Stimulated activated CD4-positive, alpha-beta T cell treated with anti-CD3 and anti-CD28 coated beads, Interleukin-12 subunit alpha, Interleukin-12 subunit beta, amount 100 ng/mL, for 48 hours (primary cell): Measurements from ENCODE around the gene STT3B.
A peak's percentile ranks its signal among the peaks of the same experiment; 100 is the strongest.

Source experiments
- DNase-seq, 3 donors: peaks; one replicate each; pipeline ENCODE4 v3.0.0-alpha.2; 2020; ENCODE audit warnings: low read depth in 2 of 3, low spot score in 1 of 3

The STT3B gene

GRCh38 chr3:31516757-31517156 is 16.0 kb upstream of the STT3B start:
- DNase-seq: no peak

- DNase-seq: no peak
Measured at GRCh38 chr3:31521468-31521867, 11.3 kb upstream of the STT3B start.

GRCh38 chr3:31522152-31522551 is 10.6 kb upstream of the STT3B start:
- no peak for DNase-seq

- no peak for DNase-seq
Measured at GRCh38 chr3:31523543-31523942, 9.2 kb upstream of the STT3B start.

- DNase-seq: no peak
Measured at GRCh38 chr3:31525532-31525931, 7.2 kb upstream of the STT3B start.

- no peak for DNase-seq
Measured at GRCh38 chr3:31529421-31529820, 3.3 kb upstream of the STT3B start.

- no peak for DNase-seq
Measured at GRCh38 chr3:31530039-31530959, 2.4 kb upstream of the STT3B start.

GRCh38 chr3:31530960-31531335 is 1.8 kb upstream of the STT3B start:
- DNase-seq: no peak

- no peak for DNase-seq
Measured at GRCh38 chr3:31531452-31531991, 1.2 kb upstream of the STT3B start.

GRCh38 chr3:31531992-31532586 is 636 bp upstream of the STT3B start:
- peak; percentile 97 to 99 (median 98) for DNase-seq

GRCh38 chr3:31533169-31534064 is 692 bp downstream of the STT3B start:
- DNase-seq: peak; percentile 32 to 37 (median 33)

- DNase-seq: peak in 1 of 3 donors; percentile 12
Measured at GRCh38 chr3:31534065-31534425, 1.3 kb downstream of the STT3B start.

GRCh38 chr3:31536497-31536896 is 3.8 kb downstream of the STT3B start:
- no peak for DNase-seq

- DNase-seq: no peak
Measured at GRCh38 chr3:31538801-31539200, 6.1 kb downstream of the STT3B start.

- DNase-seq: no peak
Measured at GRCh38 chr3:31539275-31539674, 6.5 kb downstream of the STT3B start.

GRCh38 chr3:31541089-31541488 is 8.4 kb downstream of the STT3B start:
- DNase-seq: no peak

GRCh38 chr3:31542246-31542645 is 9.5 kb downstream of the STT3B start:
- DNase-seq: no peak

- DNase-seq: no peak
Measured at GRCh38 chr3:31543375-31543774, 10.7 kb downstream of the STT3B start.

- DNase-seq: no peak
Measured at GRCh38 chr3:31544634-31545033, 11.9 kb downstream of the STT3B start.

GRCh38 chr3:31546162-31546561 is 13.4 kb downstream of the STT3B start:
- no peak for DNase-seq

GRCh38 chr3:31546725-31547124 is 14.0 kb downstream of the STT3B start:
- DNase-seq: no peak
